OCI-LY3 (cell line): ENCODE data around the gene HOXC9.

Experiments
- H2AFZ ChIP-seq: fragments of 200-600, 300-600 bp; shearing (Covaris generic); 2 replicates; pipeline ENCODE4 v1.6.0; 2014; ENCODE audit warnings: antibody characterized with exemption, low read depth, low read length
- H3K27ac ChIP-seq: fragments of 200-600, 300-600 bp; sonication (generic); 2 replicates; pipeline ENCODE4 v1.5.1; 2014; ENCODE audit warnings: mild to moderate bottlenecking, low read length, moderate library complexity, mixed read lengths
- H3K27me3 ChIP-seq: fragments of 200-600, 300-600 bp; sonication (generic); 2 replicates; pipeline ENCODE4 v1.6.1; 2014; ENCODE audit warnings: low read depth, low read length, mixed read lengths
- H3K36me3 ChIP-seq: fragments of 200-600, 300-600 bp; sonication (generic); replicated peaks from 2 replicates; pipeline ENCODE3; 2014; ENCODE audit warnings: low read depth, low read length, mixed read lengths
- H3K4me1 ChIP-seq: fragments of 300-600, 200-600 bp; sonication (generic); 2 replicates; pipeline ENCODE4 v1.6.1; 2014; ENCODE audit warnings: low read length, mixed read lengths
- H3K4me2 ChIP-seq: fragments of 200-600, 300-600 bp; sonication (generic); 2 replicates; pipeline ENCODE4 v1.6.1; 2014; ENCODE audit warnings: low read length, mixed read lengths
- H3K4me3 ChIP-seq: fragments of 300-600, 200-600 bp; sonication (generic); 2 replicates; pipeline ENCODE4 v1.5.1; 2014; ENCODE audit warnings: antibody characterized with exemption, mild to moderate bottlenecking, low read length, moderate library complexity
- H3K79me2 ChIP-seq: fragments of 300-600, 200-600 bp; shearing (Covaris generic); 2 replicates; pipeline ENCODE4 v1.6.1; 2014; ENCODE audit warnings: mild to moderate bottlenecking, low read length, mixed read lengths
- H3K9ac ChIP-seq: fragments of 300-600, 200-600 bp; shearing (Covaris generic); 2 replicates; pipeline ENCODE4 v1.6.0; 2014; ENCODE audit warnings: mild to moderate bottlenecking, low read length, moderate library complexity
- H3K9me3 ChIP-seq: fragments of 200-600, 300-600 bp; shearing (Covaris generic); 2 replicates; pipeline ENCODE4 v1.6.1; 2014; ENCODE audit warnings: low read length, mixed read lengths; ENCODE audit not compliant: insufficient read depth
- H4K20me1 ChIP-seq: fragments of 200-600, 300-600 bp; sonication (generic); 2 replicates; pipeline ENCODE4 v1.6.1; 2016; ENCODE audit warnings: low read length, mixed read lengths; ENCODE audit not compliant: insufficient read depth
- EZH2phosphoT487 ChIP-seq: fragments of 200-600 bp; shearing (Covaris generic); IDR thresholded peaks from 2 replicates; pipeline ENCODE4 v1.6.1; 2018; ENCODE audit warnings: antibody characterized with exemption, mixed run types, low read depth
- TF ChIP-seq, protein P1 (sequence below): fragments of 200-600, 300-600 bp; sonication (generic); IDR thresholded peaks from 2 replicates; pipeline ENCODE4 v1.5.1; 2014; ENCODE audit warnings: antibody characterized with exemption, low read length, low read depth

The HOXC9 gene

DNA sequence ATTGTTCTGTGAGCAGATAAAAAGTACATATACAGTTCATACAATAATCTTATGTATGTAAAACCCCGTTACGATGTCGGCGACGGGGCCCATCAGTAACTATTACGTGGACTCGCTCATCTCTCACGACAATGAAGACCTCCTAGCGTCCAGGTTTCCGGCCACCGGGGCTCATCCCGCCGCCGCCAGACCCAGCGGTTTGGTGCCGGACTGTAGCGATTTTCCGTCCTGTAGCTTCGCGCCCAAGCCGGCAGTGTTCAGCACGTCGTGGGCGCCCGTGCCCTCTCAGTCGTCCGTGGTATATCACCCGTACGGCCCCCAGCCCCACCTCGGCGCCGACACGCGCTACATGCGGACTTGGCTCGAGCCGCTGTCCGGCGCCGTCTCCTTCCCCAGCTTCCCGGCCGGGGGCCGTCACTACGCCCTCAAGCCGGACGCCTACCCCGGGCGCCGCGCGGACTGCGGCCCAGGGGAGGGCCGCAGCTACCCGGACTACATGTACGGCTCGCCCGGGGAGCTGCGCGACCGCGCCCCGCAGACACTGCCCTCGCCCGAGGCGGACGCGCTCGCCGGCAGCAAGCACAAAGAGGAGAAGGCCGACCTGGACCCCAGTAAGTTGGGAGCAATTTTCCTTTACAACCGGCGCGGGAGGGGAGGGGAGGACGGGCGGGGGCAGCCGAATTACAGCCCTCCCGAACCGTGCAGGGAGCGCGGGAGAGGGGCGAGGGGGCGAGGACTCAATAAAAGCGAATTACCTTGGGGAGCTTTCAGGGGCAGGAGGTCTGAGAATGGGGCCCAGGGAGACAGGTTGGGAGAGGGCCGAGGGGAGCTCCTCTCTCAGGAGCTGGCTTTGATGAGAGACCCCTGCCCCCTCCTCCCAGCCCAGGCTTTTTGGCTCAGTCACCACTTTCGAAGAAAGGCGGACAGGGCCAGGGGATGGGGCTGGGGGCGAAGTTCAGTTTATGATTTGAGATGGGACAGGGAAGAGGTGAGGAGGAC, at the start of gene HOXC9:
Gene HOXC9 (plus strand): TSS at position 46 of the 999 bp plus-strand sequence. CDS start 28 bp downstream, at position 74.
- H3K36me3 ChIP-seq: no peaks in the 10 kb centered on the region
- H3K4me1 ChIP-seq: peaks cover 16% of the 10 kb centered on the region
- H4K20me1 ChIP-seq: no peaks in the 10 kb centered on the region
- H3K4me3 ChIP-seq: no peak within 1 kb of the TSS
- TF ChIP-seq, protein P1, sequence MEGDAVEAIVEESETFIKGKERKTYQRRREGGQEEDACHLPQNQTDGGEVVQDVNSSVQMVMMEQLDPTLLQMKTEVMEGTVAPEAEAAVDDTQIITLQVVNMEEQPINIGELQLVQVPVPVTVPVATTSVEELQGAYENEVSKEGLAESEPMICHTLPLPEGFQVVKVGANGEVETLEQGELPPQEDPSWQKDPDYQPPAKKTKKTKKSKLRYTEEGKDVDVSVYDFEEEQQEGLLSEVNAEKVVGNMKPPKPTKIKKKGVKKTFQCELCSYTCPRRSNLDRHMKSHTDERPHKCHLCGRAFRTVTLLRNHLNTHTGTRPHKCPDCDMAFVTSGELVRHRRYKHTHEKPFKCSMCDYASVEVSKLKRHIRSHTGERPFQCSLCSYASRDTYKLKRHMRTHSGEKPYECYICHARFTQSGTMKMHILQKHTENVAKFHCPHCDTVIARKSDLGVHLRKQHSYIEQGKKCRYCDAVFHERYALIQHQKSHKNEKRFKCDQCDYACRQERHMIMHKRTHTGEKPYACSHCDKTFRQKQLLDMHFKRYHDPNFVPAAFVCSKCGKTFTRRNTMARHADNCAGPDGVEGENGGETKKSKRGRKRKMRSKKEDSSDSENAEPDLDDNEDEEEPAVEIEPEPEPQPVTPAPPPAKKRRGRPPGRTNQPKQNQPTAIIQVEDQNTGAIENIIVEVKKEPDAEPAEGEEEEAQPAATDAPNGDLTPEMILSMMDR: no peak
- no peak for TF ChIP-seq EZH2phosphoT487
- H3K79me2 ChIP-seq: no peaks in the 10 kb centered on the region
- no peak within 1 kb of the TSS for H3K27ac ChIP-seq
- no peak within 1 kb of the TSS for H2AFZ ChIP-seq
- no peak within 1 kb of the TSS for H3K4me2 ChIP-seq
- no peak within 1 kb of the TSS for H3K9ac ChIP-seq
- H3K27me3 ChIP-seq: peaks cover 4% of the 10 kb centered on the region; the same call in 1 of the 2 replicates
- H3K9me3 ChIP-seq: no peaks in the 10 kb centered on the region

DNA sequence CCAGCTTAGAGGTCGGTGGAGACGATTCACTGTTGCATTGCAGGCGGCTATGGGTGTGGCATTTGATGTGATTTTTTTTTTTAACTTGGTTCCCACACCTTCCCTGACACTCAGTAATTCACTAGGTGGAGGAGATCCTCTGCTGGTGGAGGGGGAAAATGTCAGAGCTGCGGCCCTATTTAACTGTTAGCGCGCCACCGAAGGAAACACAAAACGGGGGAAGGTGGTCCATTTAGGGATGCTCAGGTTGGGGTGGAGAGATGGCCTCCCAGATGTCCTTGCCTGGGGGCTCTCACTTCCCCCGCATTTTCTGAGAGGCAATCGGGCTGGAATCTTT, 49.6 kb upstream of the HOXC9 start:
- no peak overlapping the region for H3K4me3 ChIP-seq
- H3K27me3 ChIP-seq: peaks cover 24% of the 10 kb centered on the region
- no peak overlapping the region for H2AFZ ChIP-seq
- H3K9me3 ChIP-seq: no peaks in the 10 kb centered on the region
- H3K4me1 ChIP-seq: no peaks in the 10 kb centered on the region
- H3K36me3 ChIP-seq: no peaks in the 10 kb centered on the region
- TF ChIP-seq EZH2phosphoT487: no peak
- TF ChIP-seq, protein P1: 0 out of 2 replicates have a peak, but pooled peaks have one; percentile 16
- H4K20me1 ChIP-seq: no peaks in the 10 kb centered on the region
- H3K4me2 ChIP-seq: no peak overlapping the region
- H3K27ac ChIP-seq: no peak overlapping the region
- no peak overlapping the region for H3K9ac ChIP-seq
- H3K79me2 ChIP-seq: no peaks in the 10 kb centered on the region

DNA sequence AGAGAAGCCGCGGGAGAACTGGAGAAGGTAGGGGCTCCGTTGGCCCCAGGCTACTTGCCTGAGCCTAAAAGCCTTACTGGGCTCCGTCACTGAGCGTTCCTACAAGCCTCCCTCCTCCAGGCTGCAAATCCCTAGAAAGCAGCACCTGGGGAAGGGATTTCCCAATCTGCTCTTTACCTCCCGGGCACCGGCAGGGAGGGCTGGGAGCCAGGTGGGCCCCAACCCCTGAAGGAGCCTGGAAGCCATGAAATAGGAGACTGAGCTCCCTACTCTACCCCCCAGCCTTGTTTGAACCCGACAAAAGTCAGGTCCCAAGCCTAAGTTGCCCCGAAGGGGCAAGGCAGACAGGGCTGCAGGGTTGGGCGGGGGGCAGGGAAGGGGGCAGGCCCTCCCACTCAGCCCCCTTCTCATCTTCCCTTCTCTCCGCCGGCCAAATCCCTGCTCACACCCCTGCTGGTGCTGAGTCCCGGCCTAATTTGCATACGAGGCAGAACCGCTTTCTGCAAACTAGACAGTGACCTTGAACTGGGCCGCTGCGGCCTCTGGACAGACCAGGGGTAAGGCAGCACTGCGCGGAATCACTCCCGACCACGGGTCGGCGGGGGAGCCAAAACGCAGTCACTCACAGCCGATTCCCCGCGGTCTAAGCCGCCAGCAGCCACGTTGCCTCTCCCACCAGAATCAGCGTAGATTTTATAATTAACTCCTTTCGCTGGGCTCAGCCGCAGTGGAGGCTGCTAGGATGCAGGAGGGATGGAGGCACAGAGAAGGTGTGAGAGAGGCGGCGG, 49.0 kb upstream of the HOXC9 start:
- Histone ChIP-seq H3K36me3 (no peaks in the 10 kb centered on the region), H3K4me1 (no peaks in the 10 kb centered on the region; the same call in 1 of the 2 replicates), H3K4me2 (no peak overlapping the region), H3K79me2 (no peaks in the 10 kb centered on the region), H2AFZ (no peak overlapping the region), H3K27ac (no peak overlapping the region), H3K27me3 (peaks cover 18% of the 10 kb centered on the region), H3K9ac (no peak overlapping the region), H4K20me1 (no peaks in the 10 kb centered on the region), H3K4me3 (no peak overlapping the region), H3K9me3 (no peaks in the 10 kb centered on the region)
- no peak for TF ChIP-seq EZH2phosphoT487
- TF ChIP-seq, protein P1: no peak
